Sigmoid colon (tissue), 4 donors: ENCODE measurements around the gene ACTN4.
"Not testable (repeated sequence)": the region's sequence is repeated elsewhere in the genome, so short reads cannot be mapped to it uniquely, and the experiment has no call there.

Source experiments
- POLR2A ChIP-seq, 2 donors: fragments of 450-650 bp; IDR thresholded peaks; one replicate each; pipeline ENCODE4 v1.6.1; 2016; ENCODE audit warnings: antibody characterized with exemption in 2 of 2, mild to moderate bottlenecking in 2 of 2, moderate library complexity in 2 of 2
- POLR2AphosphoS5 ChIP-seq, 4 donors: sonication (generic); formaldehyde crosslinking; IDR thresholded peaks; one replicate each; pipeline ENCODE4 v1.6.1; 2017; ENCODE audit warnings: antibody characterized with exemption in 4 of 4
- TF ChIP-seq, protein P1 (sequence below), 4 experiments: fragments of 450-650 bp in 3 of 4; fragments of 200-600 bp in 1 of 4; IDR thresholded peaks; one replicate each; pipeline ENCODE4 v1.5.1; 2016 to 2019; ENCODE audit warnings: antibody characterized with exemption in 4 of 4, mild to moderate bottlenecking in 3 of 4, moderate library complexity in 2 of 4

DNA sequence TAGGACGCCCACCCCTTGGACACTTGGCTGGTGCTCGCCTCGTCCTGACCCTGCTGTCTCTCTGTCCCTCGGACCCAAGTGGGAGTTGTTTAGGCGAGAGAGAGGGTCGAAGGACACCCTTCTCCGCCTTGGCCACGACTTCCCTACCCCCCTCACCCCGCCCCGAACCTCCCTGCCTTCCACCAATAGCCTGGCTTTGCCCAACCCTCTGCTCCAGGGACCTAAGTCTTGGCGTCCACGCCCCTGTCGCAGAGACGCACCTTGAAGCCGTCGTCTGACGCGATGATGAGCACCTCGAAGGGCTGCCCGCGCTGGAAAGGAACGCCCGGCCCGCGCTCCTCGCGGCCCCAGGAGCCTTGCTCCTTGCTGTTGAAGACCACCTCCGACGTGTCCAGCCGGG lies 124.1 kb downstream of the ACTN4 start:
- TF ChIP-seq, protein P1, sequence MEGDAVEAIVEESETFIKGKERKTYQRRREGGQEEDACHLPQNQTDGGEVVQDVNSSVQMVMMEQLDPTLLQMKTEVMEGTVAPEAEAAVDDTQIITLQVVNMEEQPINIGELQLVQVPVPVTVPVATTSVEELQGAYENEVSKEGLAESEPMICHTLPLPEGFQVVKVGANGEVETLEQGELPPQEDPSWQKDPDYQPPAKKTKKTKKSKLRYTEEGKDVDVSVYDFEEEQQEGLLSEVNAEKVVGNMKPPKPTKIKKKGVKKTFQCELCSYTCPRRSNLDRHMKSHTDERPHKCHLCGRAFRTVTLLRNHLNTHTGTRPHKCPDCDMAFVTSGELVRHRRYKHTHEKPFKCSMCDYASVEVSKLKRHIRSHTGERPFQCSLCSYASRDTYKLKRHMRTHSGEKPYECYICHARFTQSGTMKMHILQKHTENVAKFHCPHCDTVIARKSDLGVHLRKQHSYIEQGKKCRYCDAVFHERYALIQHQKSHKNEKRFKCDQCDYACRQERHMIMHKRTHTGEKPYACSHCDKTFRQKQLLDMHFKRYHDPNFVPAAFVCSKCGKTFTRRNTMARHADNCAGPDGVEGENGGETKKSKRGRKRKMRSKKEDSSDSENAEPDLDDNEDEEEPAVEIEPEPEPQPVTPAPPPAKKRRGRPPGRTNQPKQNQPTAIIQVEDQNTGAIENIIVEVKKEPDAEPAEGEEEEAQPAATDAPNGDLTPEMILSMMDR (IDR thresholded peaks at IDR 0.05): not testable (repeated sequence)
- TF ChIP-seq POLR2AphosphoS5, POLR2A (IDR thresholded peaks at IDR 0.05): not testable (repeated sequence)
